CD4-positive, alpha-beta T cell treated with Interleukin-1 beta for 1 hour (primary cell): Measurements from ENCODE around the gene ZNG1E.
"Not testable (repeated sequence)": the region's sequence is repeated elsewhere in the genome, so short reads cannot be mapped to it uniquely, and the experiment has no call there.

Experiments
- DNase-seq, 2 donors: peaks; one replicate each; pipeline ENCODE4 v3.0.0-alpha.2; 2020 to 2022

The ZNG1E gene

GRCh38 chr9:65675589-65676021, at the start of gene ZNG1E:
ZNG1E (plus strand) TSS chr9:65675928; CDS start chr9:65675977, 49 bp downstream.
- peak; percentile 83 to 85 for DNase-seq

- DNase-seq, result not testable (repeated sequence)
These were observed 2.1 kb upstream of the ZNG1E start for GRCh38 chr9:65673579-65673978.

- not testable (repeated sequence) for DNase-seq
These were observed 710 bp upstream of the ZNG1E start for GRCh38 chr9:65675018-65675417.

- peak; percentile 15 to 57 for DNase-seq
These were observed 661 bp downstream of the ZNG1E start for GRCh38 chr9:65676389-65676788.

GRCh38 chr9:65678533-65678932, 2.8 kb downstream of the ZNG1E start:
- not testable (repeated sequence) for DNase-seq

GRCh38 chr9:65703550-65703949, 27.8 kb downstream of the ZNG1E start:
- not testable (repeated sequence) for DNase-seq

GRCh38 chr9:65714445-65714844, 38.7 kb downstream of the ZNG1E start:
- not testable (repeated sequence) for DNase-seq

- not testable (repeated sequence) for DNase-seq
These were observed 61.4 kb downstream of the ZNG1E start, which contains the start of gene FOXD4L4 for GRCh38 chr9:65737096-65737564. FOXD4L4 (plus strand) TSS chr9:65737146; CDS start chr9:65737146, 0 bp downstream.

GRCh38 chr9:65738133-65738532, 62.4 kb downstream of the ZNG1E start:
- DNase-seq, result not testable (repeated sequence)
